Tibial nerve (tissue), 4 donors: ENCODE results near the gene NOS1AP.

Experiments used
- EP300 ChIP-seq, 2 donors: sonication (generic); formaldehyde crosslinking; IDR thresholded peaks; one replicate each; pipeline ENCODE4 v1.6.1; 2017; ENCODE audit warnings: antibody characterized with exemption in 2 of 2, mild to moderate bottlenecking in 1 of 2
- POLR2A ChIP-seq, 2 donors: fragments of 450-650 bp; IDR thresholded peaks; one replicate each; pipeline ENCODE4 v1.6.1; 2017; ENCODE audit warnings: antibody characterized with exemption in 2 of 2, mild to moderate bottlenecking in 2 of 2, moderate library complexity in 2 of 2
- TF ChIP-seq, protein P1 (sequence below), 5 experiments: fragments of 200-600 bp in 3 of 5; fragments of 450-650 bp in 2 of 5; sonication (generic) in 3 of 5; IDR thresholded peaks; one replicate each; pipeline ENCODE4 v1.5.1; 2016 to 2019; ENCODE audit warnings: antibody characterized with exemption in 5 of 5, mild to moderate bottlenecking in 3 of 5, moderate library complexity in 2 of 5

DNA sequence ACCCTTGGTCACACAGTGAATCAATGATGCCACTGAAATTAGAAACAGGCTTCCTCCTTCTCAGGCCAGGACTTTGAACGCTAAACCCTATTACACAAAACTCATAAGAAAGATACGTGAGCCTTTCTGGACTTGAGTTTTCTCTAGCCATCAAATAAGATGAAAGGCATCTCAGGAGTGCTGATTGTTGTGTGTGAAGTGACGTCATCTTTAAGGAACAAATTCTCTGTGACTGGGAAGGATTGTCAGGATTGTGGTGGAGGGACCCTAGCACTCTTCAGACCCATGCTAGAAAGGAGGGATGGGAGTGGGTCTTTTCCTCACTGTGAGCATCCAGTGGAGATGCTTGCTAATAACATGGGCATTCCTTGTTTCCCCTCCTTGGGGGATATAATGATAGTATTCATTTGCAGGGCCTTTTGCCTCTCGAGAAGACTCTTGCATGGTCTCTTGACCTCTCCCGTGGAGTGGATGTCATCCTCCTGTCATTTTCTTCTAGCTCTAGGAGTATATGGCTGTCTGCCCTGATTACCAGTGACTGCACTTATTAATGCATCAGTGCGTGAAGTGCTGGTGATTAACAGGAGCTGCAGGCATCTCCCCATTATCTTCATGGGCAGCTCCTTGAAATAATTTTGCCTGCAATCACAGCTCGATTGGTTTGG is 267.3 kb downstream of the NOS1AP start:
- TF ChIP-seq, protein P1, sequence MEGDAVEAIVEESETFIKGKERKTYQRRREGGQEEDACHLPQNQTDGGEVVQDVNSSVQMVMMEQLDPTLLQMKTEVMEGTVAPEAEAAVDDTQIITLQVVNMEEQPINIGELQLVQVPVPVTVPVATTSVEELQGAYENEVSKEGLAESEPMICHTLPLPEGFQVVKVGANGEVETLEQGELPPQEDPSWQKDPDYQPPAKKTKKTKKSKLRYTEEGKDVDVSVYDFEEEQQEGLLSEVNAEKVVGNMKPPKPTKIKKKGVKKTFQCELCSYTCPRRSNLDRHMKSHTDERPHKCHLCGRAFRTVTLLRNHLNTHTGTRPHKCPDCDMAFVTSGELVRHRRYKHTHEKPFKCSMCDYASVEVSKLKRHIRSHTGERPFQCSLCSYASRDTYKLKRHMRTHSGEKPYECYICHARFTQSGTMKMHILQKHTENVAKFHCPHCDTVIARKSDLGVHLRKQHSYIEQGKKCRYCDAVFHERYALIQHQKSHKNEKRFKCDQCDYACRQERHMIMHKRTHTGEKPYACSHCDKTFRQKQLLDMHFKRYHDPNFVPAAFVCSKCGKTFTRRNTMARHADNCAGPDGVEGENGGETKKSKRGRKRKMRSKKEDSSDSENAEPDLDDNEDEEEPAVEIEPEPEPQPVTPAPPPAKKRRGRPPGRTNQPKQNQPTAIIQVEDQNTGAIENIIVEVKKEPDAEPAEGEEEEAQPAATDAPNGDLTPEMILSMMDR (IDR thresholded peaks at IDR 0.05), result no peak
- TF ChIP-seq POLR2A (IDR thresholded peaks at IDR 0.05), result no peak
- no peak for TF ChIP-seq EP300 (IDR thresholded peaks at IDR 0.05)
